Midbrain (tissue), 1 donor: Measurements from ENCODE around the gene TOX4.
A peak's percentile ranks its signal among the peaks of the same experiment; 100 is the strongest.

ENCODE experiments used
- DNase-seq: peaks from one replicate; lab custom pipeline; 2025; lab: John Stamatoyannopoulos, UW

TOX4 gene

GRCh38 chr14:21503376-21503775 lies 26.4 kb downstream of the TOX4 start:
- no peak for DNase-seq

GRCh38 chr14:21505012-21505553 lies 28.1 kb downstream of the TOX4 start:
- no peak for DNase-seq

DNA sequence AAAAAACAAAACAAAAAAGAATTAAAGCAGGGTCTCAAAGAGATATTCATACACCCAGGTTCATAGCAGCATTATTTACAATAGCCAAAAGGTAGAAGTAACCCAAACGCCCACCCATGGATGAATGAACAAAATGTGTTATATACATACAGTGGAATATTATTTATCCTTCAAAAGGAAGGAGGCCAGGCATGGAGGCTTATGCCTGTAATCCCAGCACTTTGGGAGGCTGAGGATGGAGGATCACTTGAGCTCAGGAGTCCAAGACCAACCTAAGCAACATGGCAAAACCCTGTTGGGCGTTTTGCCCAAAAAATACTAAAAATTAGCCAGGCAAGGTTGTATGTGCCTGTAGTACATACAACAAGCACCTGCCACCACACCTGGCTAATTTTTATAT lies 29.6 kb downstream of the TOX4 start:
- DNase-seq: no peak

DNA sequence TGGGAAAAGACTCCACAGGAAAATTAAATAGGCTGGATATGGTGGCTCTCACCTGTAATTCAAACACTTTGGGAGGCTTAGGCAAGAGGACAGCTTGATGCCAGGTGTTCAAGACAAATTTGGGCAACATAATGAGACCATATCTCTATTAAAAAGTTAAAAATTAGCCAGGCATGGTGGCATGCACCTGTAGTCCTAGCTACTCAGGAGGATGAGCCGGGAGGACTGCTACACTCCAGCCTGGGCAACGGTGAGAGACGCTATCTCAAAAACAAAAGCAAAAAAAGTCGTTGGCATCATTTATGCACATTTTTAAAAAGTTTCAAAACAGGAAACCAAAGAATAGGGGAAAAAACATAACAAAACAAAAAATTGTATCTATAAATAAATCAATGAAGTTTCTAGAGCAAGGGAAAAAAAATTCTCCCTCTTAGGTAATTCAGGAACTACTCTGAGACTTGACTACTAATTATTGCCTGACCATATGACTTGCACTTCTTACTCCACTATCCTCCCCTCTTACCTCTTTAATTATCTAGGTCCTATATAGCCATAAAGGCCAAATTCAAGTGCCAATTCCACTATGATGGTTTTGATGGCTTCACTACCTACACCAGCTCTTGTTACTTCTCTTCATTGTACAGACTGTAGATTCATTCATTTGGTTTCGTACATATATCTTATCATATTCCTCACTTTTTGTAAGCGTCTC lies 32.6 kb downstream of the TOX4 start:
- no peak for DNase-seq

DNA sequence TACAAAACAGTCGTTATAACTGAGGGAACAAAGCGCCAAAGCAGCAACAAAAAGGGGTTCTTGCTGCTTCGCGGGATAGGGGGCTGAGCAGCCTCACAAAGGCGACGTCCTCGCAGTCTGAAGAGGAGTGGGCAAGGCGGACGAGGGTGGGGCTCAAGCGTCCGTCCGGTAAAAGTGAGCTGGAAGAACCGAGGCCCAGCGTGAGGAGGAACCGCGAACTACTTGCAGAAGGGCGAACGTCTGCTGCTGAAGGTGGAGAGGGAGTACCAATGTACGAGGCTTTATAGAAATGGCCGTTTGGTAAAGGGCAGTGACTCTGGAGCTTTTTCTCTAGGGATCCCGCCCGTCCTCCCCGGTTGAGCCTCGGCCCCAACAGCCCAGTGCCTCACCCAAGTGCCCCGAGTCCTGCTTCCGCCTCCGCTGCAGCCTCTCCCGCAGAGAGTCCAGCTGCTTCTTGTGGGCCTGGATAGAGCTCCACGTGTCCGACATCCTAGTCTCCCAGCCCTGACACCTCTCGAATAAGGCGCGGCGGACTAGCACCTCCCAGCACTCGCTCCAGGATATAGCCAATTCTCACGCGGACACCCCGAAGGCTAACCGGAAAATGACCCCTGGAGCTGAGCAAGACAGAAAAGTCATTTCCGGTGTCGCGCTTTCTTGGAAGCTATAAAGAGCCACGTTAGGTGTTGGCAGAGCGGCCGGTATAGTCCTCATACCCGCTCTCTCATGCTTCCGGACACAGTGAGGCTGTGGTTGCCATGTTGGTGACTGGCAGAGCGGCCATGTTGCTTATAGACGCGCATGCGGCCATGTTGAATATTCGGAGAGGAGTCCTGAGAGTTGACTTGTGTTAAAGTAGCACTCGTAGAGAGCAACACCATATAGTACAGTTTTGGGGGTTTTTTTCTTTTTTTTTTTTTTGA lies 34.0 kb downstream of the TOX4 start, which contains the start of gene METTL3:
METTL3 (minus strand) TSS at position 606 of the 923 bp plus-strand sequence; CDS start at position 489, 117 bp downstream.
- peak; percentile 99 for DNase-seq

DNA sequence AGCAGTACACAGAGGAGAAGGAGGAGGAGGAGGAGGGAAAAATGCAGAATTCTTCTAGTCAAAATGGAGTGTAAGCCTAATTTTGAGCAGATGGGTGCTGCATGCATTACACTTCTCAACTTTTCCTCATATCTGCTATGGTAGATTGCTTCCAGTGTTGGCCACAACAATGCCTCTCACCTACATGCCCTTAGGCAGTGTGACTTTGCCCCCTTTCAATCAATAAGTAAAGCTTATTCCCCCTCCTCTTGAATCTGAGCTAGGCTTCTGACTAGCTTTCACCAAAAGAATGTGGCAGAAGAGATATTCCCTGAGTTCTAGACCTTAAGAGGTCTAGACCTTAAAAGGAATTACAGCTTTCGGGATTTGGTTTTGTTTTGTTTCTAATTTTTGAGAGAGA lies 37.3 kb downstream of the TOX4 start:
- DNase-seq: no peak

- no peak for DNase-seq
Observed at GRCh38 chr14:21518725-21519124, 41.7 kb downstream of the TOX4 start.

DNA sequence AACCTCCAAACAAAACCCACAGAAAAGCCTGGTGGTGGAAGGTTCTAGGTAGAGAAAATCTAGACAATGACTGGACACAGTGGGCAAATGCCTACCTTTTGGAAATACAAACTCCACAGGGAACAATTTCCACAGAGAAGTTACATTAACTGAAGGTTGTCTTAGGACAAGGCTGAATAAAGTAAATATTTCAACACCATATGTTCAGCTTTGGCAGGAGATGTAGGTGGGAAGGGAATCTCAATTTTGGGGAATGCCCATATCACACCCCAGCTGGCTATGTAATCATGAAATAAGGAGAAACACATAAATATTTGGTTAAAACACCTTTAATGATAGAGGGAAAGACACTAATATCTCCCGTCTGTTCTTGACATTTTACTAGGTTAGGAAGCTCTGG lies 43.8 kb downstream of the TOX4 start:
- DNase-seq: no peak

- no peak for DNase-seq
Observed at GRCh38 chr14:21521501-21521900, 44.5 kb downstream of the TOX4 start.

- DNase-seq: no peak
Observed at GRCh38 chr14:21523203-21523602, 46.2 kb downstream of the TOX4 start.

- DNase-seq: no peak
Observed at GRCh38 chr14:21524575-21525490, 47.8 kb downstream of the TOX4 start.

DNA sequence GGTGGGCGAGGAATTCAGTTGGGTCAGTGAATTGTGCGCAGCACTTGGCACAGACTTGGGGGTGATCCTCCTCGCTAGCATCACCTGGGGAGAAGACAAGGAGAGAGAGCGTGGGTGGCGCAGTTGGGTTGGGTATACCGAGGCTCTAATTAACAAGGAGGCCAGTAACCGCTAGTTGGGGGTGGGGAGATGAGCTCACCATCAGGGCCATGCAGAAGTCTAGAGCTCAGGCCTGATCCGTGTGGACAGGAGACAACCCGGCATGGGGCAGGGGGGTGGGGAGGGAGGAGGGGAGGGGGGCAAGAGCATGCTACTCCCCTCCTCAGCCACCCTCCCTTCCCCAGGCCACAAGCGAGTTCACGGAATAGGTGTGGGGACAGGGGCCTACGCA lies 48.6 kb downstream of the TOX4 start:
- DNase-seq: peak; percentile 29

- DNase-seq: peak; percentile 83
Observed at GRCh38 chr14:21525962-21526671, 49.1 kb downstream of the TOX4 start, which contains the start of gene SALL2. SALL2 (minus strand) TSS chr14:21526346; CDS start chr14:21526127, 219 bp downstream.

- DNase-seq: no peak
Observed at GRCh38 chr14:21526672-21527317, 49.8 kb downstream of the TOX4 start.

GRCh38 chr14:21527318-21527679 lies 50.3 kb downstream of the TOX4 start:
- no peak for DNase-seq

- no peak for DNase-seq
Observed at GRCh38 chr14:21528381-21529348, 51.7 kb downstream of the TOX4 start.

DNA sequence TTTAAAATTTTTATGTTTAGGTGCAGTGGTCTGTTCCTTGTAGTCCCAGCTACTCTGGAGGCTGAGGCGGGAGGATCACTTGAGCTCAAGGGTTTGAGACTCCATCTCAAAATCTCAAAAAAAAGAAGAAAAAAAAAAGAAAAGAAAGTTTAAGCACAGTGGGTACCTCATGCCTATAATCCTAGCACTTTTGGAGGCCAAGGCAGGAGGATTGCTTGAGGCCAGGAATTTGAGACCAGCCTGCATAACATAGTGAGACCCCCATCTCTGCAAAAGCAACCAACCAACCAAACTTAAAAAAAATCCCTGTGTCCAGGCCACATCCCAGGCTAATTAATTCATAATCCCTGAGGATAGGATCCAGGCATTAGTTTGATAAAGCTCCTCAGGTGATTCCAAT lies 52.5 kb downstream of the TOX4 start:
- DNase-seq: no peak

DNA sequence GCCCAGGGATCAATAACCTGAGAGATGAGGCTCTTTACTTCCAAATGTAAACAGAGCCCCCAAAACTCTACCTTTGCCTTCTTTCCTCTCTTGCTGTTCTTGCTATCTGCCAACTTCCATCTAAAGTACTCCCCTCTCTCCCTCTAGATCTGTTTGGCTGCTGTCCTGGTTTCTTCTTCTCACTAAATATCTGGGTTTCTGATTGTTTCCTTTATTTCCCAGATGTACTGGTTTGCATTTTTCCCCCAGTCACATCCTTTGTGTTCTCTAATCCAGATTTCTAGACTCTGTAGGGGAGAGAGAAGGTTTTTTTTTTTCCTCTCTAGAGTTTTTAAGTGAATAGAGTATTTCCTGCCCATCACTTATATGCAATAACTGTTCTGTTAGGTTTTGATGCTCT lies 56.3 kb downstream of the TOX4 start:
- DNase-seq: no peak

DNA sequence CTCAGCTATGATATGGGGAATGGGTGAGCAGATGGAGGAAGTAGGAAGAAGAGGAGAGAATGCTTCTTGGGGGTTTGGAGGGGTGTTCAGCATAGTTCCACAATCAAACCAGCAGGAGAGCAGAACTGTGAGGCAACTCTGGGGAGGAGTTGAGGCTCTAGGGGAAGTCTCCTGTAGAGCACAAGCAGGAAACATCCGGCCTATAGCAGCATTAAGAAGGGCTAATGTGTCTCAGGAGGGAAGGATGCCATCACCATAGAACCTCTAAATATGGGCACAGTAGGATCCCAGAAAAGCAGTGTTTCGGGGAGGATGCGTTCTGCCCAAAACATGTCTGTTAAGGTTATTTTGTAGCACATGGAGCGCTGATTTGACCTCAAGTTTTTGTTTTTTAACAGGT lies 57.6 kb downstream of the TOX4 start:
- no peak for DNase-seq
